MM.1S (cell line): ENCODE results near the gene NTSR1.

ENCODE experiments used
- DNase-seq: peaks from one replicate; pipeline ENCODE4 v3.0.0-alpha.2; 2015
- H2AFZ ChIP-seq: fragments of 300-600 bp; sonication (generic); 2 replicates; pipeline ENCODE4 v1.6.0; 2016; ENCODE audit warnings: antibody characterized with exemption, low read length
- H3F3A ChIP-seq: fragments of 300-600 bp; sonication (generic); 2 replicates; pipeline ENCODE4 v1.6.1; 2016; ENCODE audit warnings: mild to moderate bottlenecking, antibody characterized with exemption, low read length, moderate library complexity, mixed read lengths; ENCODE audit not compliant: insufficient read depth
- H3K27ac ChIP-seq: fragments of 300-600 bp; sonication (generic); 2 replicates; pipeline ENCODE4 v1.5.1; 2016; ENCODE audit warnings: mild to moderate bottlenecking, low read length
- H3K27me3 ChIP-seq: fragments of 300-600 bp; sonication (generic); replicated peaks from 2 replicates; pipeline ENCODE4 v1.6.0; 2016; ENCODE audit warnings: low read length; ENCODE audit not compliant: insufficient read depth
- H3K36me3 ChIP-seq: fragments of 300-600 bp; sonication (generic); replicated peaks from 2 replicates; pipeline ENCODE4 v1.6.1; 2016; ENCODE audit warnings: mild to moderate bottlenecking, low read length, mixed read lengths; ENCODE audit not compliant: insufficient read depth
- H3K4me1 ChIP-seq: fragments of 300-600 bp; sonication (generic); 2 replicates; pipeline ENCODE4 v1.6.1; 2016; ENCODE audit warnings: low read length, mixed read lengths
- H3K4me2 ChIP-seq: fragments of 300-600 bp; sonication (generic); 2 replicates; pipeline ENCODE4 v1.6.0; 2016; ENCODE audit warnings: low read depth, low read length
- H3K4me3 ChIP-seq: fragments of 300-600 bp; sonication (generic); 2 replicates; pipeline ENCODE4 v1.5.1; 2016; ENCODE audit warnings: low read length, mixed read lengths
- H3K79me2 ChIP-seq: fragments of 300-600 bp; sonication (generic); 2 replicates; pipeline ENCODE4 v1.6.1; 2016; ENCODE audit warnings: mixed run types, low read length, mixed read lengths
- H3K9ac ChIP-seq: fragments of 300-600 bp; sonication (generic); 2 replicates; pipeline ENCODE4 v1.6.1; 2016; ENCODE audit warnings: low read length, mixed read lengths
- H3K9me2 ChIP-seq: fragments of 300-600 bp; sonication (generic); replicated peaks from 2 replicates; pipeline ENCODE4 v1.6.1; 2016; ENCODE audit warnings: mild to moderate bottlenecking, low read length, mixed read lengths; ENCODE audit not compliant: insufficient read depth
- H3K9me3 ChIP-seq: fragments of 300-600 bp; sonication (generic); replicated peaks from 2 replicates; pipeline ENCODE4 v1.6.1; 2016; ENCODE audit warnings: mild to moderate bottlenecking, low read length, mixed read lengths; ENCODE audit not compliant: insufficient read depth
- H4K20me1 ChIP-seq: fragments of 300-600 bp; sonication (generic); 2 replicates; pipeline ENCODE4 v1.6.1; 2016; ENCODE audit warnings: mild to moderate bottlenecking, low read length, moderate library complexity, mixed read lengths; ENCODE audit not compliant: insufficient read depth
- CTCF ChIP-seq: fragments of 300-600 bp; sonication (generic); IDR thresholded peaks from 2 replicates; pipeline ENCODE4 v1.5.1; 2016; ENCODE audit warnings: antibody characterized with exemption, low read length, mixed read lengths
- EZH2 ChIP-seq: fragments of 300-600 bp; sonication (generic); optimal IDR thresholded peaks from 2 replicates; pipeline ENCODE3; 2017; ENCODE audit warnings: low read depth, mild to moderate bottlenecking, antibody characterized with exemption, low read length, mixed read lengths
- EZH2phosphoT487 ChIP-seq: fragments of 300-600 bp; sonication (generic); IDR thresholded peaks from 2 replicates; pipeline ENCODE4 v1.6.1; 2018; ENCODE audit warnings: antibody characterized with exemption, low read length

Gene NTSR1

DNA sequence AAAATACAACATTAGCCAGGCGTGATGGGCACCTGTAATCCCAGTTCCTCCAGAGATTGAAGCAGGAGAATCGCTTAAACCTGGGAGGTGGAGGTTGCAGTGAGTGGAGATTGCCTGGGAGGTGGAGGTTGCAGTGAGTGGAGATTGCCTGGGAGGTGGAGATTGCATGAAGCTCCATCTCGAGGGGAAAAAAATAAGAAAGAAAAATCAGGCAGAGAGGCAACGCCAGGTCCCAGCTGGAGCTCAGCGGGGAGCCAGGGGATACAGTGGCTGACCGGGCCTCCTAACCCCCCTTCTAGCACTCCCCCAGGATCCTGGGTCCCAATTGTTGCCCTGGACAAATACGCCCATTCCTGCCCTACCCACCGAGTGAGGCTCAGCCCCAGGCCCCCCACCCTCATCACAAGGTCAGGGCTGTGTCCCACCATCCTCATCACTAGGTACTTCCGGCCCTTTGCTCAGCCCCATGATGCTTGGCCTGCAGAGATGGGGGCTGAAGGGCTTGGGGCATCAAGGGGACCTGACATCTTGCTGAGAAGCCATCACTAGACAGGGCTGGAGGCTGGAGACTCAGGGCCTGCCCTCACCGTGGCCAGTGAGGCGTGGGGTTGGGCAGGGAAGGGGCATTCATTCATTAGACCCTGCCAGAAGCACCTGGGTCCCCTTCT lies 97.9 kb downstream of the NTSR1 start:
- Histone ChIP-seq H3K79me2 (peaks cover 23% of the 10 kb centered on the region), H3K4me2 (peak overlapping the region; percentile 89; the same call in 1 of the 2 replicates), H4K20me1 (no peaks in the 10 kb centered on the region), H3K9me3 (no peaks in the 10 kb centered on the region), H3K4me1 (peaks cover 9% of the 10 kb centered on the region; the same call in 1 of the 2 replicates), H3K27me3 (no peaks in the 10 kb centered on the region), H3K9ac (peak overlapping the region; percentile 71; the same call in 1 of the 2 replicates), H3K36me3 (0 out of 2 replicates have a peak, but pooled peaks cover 2% of the 10 kb centered on the region), H3K4me3 (peak overlapping the region; percentile 88), H3K9me2 (no peaks in the 10 kb centered on the region), H3K27ac (no peak overlapping the region), H2AFZ (no peak overlapping the region), H3F3A (no peaks in the 10 kb centered on the region)
- DNase-seq = no peak
- TF ChIP-seq CTCF = no peak
- TF ChIP-seq EZH2 = no peak
- no peak for TF ChIP-seq EZH2phosphoT487

GRCh38 chr20:62807444-62808210 lies 99.0 kb downstream of the NTSR1 start:
- H3K9me2 ChIP-seq = no peaks in the 10 kb centered on the region
- H3K9me3 ChIP-seq = no peaks in the 10 kb centered on the region
- no peak overlapping the region for H3K27ac ChIP-seq
- TF ChIP-seq CTCF = no peak
- TF ChIP-seq EZH2phosphoT487 = no peak
- TF ChIP-seq EZH2 = no peak
- H4K20me1 ChIP-seq = no peaks in the 10 kb centered on the region
- no peaks in the 10 kb centered on the region for H3K27me3 ChIP-seq
- DNase-seq = no peak
- H3K4me1 ChIP-seq = peaks cover 9% of the 10 kb centered on the region; the same call in 1 of the 2 replicates
- H3K4me2 ChIP-seq = no peak overlapping the region
- H3K4me3 ChIP-seq = no peak overlapping the region
- 0 out of 2 replicates have a peak, but pooled peaks cover 2% of the 10 kb centered on the region for H3K36me3 ChIP-seq
- H3F3A ChIP-seq = no peaks in the 10 kb centered on the region
- peaks cover 23% of the 10 kb centered on the region for H3K79me2 ChIP-seq
- H3K9ac ChIP-seq = no peak overlapping the region
- no peak overlapping the region for H2AFZ ChIP-seq

DNA sequence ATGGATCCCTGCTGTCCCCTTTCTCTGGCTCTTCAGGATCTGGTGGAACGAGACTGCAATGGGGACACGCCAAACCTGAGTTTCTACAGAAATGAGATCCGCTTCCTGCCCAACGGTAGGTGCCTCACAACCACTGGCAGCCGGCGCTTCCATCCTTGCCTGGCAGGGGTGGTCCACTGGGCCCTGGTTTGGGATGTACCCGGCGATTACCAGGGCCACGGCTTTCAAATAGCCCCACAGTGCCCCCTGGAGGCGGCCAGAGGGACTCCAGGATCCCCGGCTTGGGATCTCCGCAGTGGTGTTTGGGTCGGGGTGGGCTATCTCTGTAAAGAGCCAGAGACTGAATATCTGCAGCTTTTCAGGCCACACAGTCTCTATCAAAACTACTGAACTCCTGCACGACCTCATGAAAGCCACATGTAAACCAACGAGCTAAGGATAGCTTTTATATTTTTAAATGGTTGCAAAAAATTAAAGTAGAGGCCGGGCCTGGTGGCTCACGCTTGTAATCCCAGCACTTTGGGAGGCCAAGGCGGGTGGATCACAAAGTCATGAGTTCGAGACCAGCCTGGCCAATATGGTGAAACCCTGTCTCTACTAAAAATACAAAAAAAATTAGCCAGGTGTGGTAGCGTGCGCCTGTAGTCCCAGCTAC lies 99.7 kb downstream of the NTSR1 start:
- Histone ChIP-seq H3F3A (no peaks in the 10 kb centered on the region), H3K9me3 (no peaks in the 10 kb centered on the region), H3K4me1 (peaks cover 9% of the 10 kb centered on the region; the same call in 1 of the 2 replicates), H3K36me3 (0 out of 2 replicates have a peak, but pooled peaks cover 2% of the 10 kb centered on the region), H3K4me2 (no peak overlapping the region), H3K9ac (no peak overlapping the region), H4K20me1 (no peaks in the 10 kb centered on the region), H3K4me3 (no peak overlapping the region), H3K9me2 (no peaks in the 10 kb centered on the region), H3K27ac (no peak overlapping the region), H2AFZ (no peak overlapping the region), H3K27me3 (no peaks in the 10 kb centered on the region), H3K79me2 (peaks cover 23% of the 10 kb centered on the region)
- peak; percentile 52 for DNase-seq
- TF ChIP-seq CTCF = peak; percentile 93
- TF ChIP-seq EZH2 = no peak
